Thyroid gland (tissue), 4 donors: ENCODE data around the gene RPS6KA6. TPM values are rescaled to one million over a fixed set of nuclear protein-coding genes. Genes with fewer than 3 reads are reported as not detected.

Experiments used
- DNase-seq, 2 donors: peaks; one replicate each; pipeline ENCODE4 v3.0.0-alpha.2; 2019
- H3K27ac ChIP-seq, 3 donors: fragments of 200-600 bp; sonication (generic); 1 replicate in 2 of 3; 2 replicates in 1 of 3; pipeline ENCODE4 v1.5.1; 2016 to 2019; ENCODE audit warnings: mild to moderate bottlenecking in 1 of 3, moderate library complexity in 1 of 3
- H3K27me3 ChIP-seq: fragments of 200-600 bp; sonication (generic); one replicate; pipeline ENCODE4 v1.5.1; 2019
- H3K36me3 ChIP-seq, 2 donors: fragments of 200-600 bp; sonication (generic); one replicate each; pipeline ENCODE4 v1.5.1; 2016 to 2019
- H3K4me1 ChIP-seq, 2 donors: fragments of 200-600 bp; sonication (generic); one replicate each; pipeline ENCODE4 v1.5.1; 2017 to 2019
- H3K4me3 ChIP-seq, 3 donors: fragments of 200-600 bp; sonication (generic); replicated peaks in 1 of 3; 1 replicate in 2 of 3; 2 replicates in 1 of 3; pipeline ENCODE4 v1.5.1; 2016; ENCODE audit warnings: mild to moderate bottlenecking in 1 of 3
- H3K9me3 ChIP-seq: fragments of 200-600 bp; sonication (generic); one replicate; pipeline ENCODE4 v1.5.1; 2017
- POLR2A ChIP-seq, 2 donors: fragments of 450-650 bp; IDR thresholded peaks; one replicate each; pipeline ENCODE4 v1.6.1; 2017; ENCODE audit warnings: antibody characterized with exemption in 2 of 2, mild to moderate bottlenecking in 2 of 2, moderate library complexity in 1 of 2
- WGBS, 2 donors: methylation state at CpG; one replicate each; pipeline ENCODE4 v1.1.5; 2017; 5-methylcytosine and 5-hydroxymethylcytosine counted together
- intact Hi-C: fragments of 100-400 bp; cut with DNase I; formaldehyde crosslinking; loops from one replicate; pipeline ENCODE4 v1.15.1; 2023
- total RNA-seq, 4 donors: library from RNA; depleted of rRNA; stranded (reverse); fragments of >200 nt; gene quantifications; one replicate each; pipeline ENCODE4 v1.2.3, GENCODE V29; 2016
- TF ChIP-seq, protein P1 (sequence below), 6 experiments: fragments of 200-600 bp in 3 of 6; fragments of 450-650 bp in 3 of 6; sonication (generic) in 3 of 6; IDR thresholded peaks; one replicate each; pipeline ENCODE4 v1.5.1; 2016 to 2019; ENCODE audit warnings: antibody characterized with exemption in 6 of 6, mild to moderate bottlenecking in 2 of 6, inconsistent platforms in 1 of 6, moderate library complexity in 1 of 6

Gene RPS6KA6
- total RNA-seq, 4 donors from 2014 or later = 14.6 to 24.0 (median 23.0) TPM

GRCh38 chrX:84168574-84168973 lies 19.4 kb downstream of the RPS6KA6 start:
- DNase-seq = no peak
- Histone ChIP-seq H3K27ac (no peak overlapping the region), H3K36me3 (no peaks in the 10 kb centered on the region), H3K27me3 (no peaks in the 10 kb centered on the region), H3K4me3 (no peak overlapping the region), H3K4me1 (no peaks in the 10 kb centered on the region), H3K9me3 (no peaks in the 10 kb centered on the region)
- TF ChIP-seq, protein P1, sequence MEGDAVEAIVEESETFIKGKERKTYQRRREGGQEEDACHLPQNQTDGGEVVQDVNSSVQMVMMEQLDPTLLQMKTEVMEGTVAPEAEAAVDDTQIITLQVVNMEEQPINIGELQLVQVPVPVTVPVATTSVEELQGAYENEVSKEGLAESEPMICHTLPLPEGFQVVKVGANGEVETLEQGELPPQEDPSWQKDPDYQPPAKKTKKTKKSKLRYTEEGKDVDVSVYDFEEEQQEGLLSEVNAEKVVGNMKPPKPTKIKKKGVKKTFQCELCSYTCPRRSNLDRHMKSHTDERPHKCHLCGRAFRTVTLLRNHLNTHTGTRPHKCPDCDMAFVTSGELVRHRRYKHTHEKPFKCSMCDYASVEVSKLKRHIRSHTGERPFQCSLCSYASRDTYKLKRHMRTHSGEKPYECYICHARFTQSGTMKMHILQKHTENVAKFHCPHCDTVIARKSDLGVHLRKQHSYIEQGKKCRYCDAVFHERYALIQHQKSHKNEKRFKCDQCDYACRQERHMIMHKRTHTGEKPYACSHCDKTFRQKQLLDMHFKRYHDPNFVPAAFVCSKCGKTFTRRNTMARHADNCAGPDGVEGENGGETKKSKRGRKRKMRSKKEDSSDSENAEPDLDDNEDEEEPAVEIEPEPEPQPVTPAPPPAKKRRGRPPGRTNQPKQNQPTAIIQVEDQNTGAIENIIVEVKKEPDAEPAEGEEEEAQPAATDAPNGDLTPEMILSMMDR (IDR thresholded peaks at IDR 0.05) = no peak
- TF ChIP-seq POLR2A (IDR thresholded peaks at IDR 0.05) = no peak
- 94 to 95% methylated on average over 2 of the region's 2 CpGs for WGBS, 2 donors
- intact Hi-C loops = no loop called here

GRCh38 chrX:84168095-84168494 lies 19.9 kb downstream of the RPS6KA6 start:
- TF ChIP-seq POLR2A (IDR thresholded peaks at IDR 0.05) = no peak
- TF ChIP-seq, protein P1 (IDR thresholded peaks at IDR 0.05) = no peak
- no peaks in the 10 kb centered on the region for H3K9me3 ChIP-seq
- 58 to 65% methylated on average over 2 of the region's 2 CpGs for WGBS, 2 donors
- no peaks in the 10 kb centered on the region for H3K4me1 ChIP-seq
- no peak overlapping the region for H3K4me3 ChIP-seq
- intact Hi-C loops = no loop called here
- no peak for DNase-seq
- H3K27ac ChIP-seq = no peak overlapping the region
- H3K27me3 ChIP-seq = no peaks in the 10 kb centered on the region
- H3K36me3 ChIP-seq = no peaks in the 10 kb centered on the region

DNA sequence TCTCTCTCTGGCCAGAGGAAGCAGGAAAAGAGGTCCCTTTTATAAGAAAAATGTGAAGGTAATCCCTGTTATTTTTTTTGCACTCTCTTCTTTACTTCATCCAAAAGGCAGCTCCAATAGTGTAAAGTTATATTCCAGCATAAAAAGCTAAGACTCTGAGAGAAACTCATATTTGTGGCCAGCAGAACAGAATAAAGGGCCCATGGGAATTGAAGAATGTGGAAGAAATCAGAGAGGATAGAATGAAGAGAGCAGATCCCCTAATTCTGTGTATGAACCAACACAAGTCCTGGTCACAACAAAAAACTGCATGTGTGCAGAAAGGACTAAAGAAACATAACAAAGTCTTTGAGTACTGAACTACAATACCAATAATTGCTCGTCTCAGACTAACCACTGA lies 22.3 kb downstream of the RPS6KA6 start:
- Histone ChIP-seq H3K27ac (no peak overlapping the region), H3K4me1 (no peaks in the 10 kb centered on the region), H3K27me3 (no peaks in the 10 kb centered on the region), H3K4me3 (no peak overlapping the region), H3K9me3 (no peaks in the 10 kb centered on the region), H3K36me3 (no peaks in the 10 kb centered on the region)
- no peak for TF ChIP-seq POLR2A (IDR thresholded peaks at IDR 0.05)
- TF ChIP-seq, protein P1 (IDR thresholded peaks at IDR 0.05) = no peak
- intact Hi-C loops = no loop called here
- WGBS, 2 donors = 47 to 71% methylated on average over 1 of the region's 1 CpG
- no peak for DNase-seq

DNA sequence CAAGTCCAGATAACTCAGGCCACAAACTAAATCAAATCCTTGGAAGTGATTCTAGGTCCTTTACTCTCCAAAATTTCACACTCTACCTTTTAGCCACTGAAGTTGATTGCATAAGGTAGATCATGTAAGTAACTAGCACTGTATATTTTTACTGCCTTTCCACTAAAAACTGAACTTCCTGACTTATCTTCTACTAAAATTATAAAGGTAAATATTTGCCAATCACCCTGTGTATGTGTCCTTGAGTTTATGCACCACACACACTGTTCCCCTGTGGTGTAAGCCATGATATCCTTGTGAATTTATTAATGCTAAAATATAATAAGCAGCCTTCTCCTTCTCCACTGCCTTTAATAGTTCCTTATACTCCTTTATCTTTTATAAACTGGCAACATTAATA lies 25.6 kb downstream of the RPS6KA6 start:
- no peaks in the 10 kb centered on the region for H3K9me3 ChIP-seq
- intact Hi-C loops = no loop called here
- H3K36me3 ChIP-seq = no peaks in the 10 kb centered on the region
- H3K27ac ChIP-seq = no peak overlapping the region
- H3K4me1 ChIP-seq = no peaks in the 10 kb centered on the region
- H3K27me3 ChIP-seq = no peaks in the 10 kb centered on the region
- no peak for DNase-seq
- no peak for TF ChIP-seq POLR2A (IDR thresholded peaks at IDR 0.05)
- TF ChIP-seq, protein P1 (IDR thresholded peaks at IDR 0.05) = no peak
- H3K4me3 ChIP-seq = no peak overlapping the region

- Histone ChIP-seq H3K4me3 (no peak overlapping the region), H3K9me3 (no peaks in the 10 kb centered on the region), H3K27ac (no peak overlapping the region), H3K27me3 (no peaks in the 10 kb centered on the region), H3K36me3 (no peaks in the 10 kb centered on the region), H3K4me1 (no peaks in the 10 kb centered on the region)
- no peak for DNase-seq
- no peak for TF ChIP-seq POLR2A (IDR thresholded peaks at IDR 0.05)
- TF ChIP-seq, protein P1 (IDR thresholded peaks at IDR 0.05) = no peak
- intact Hi-C loops = no loop called here
Measured at GRCh38 chrX:84161641-84162040, 26.4 kb downstream of the RPS6KA6 start.
